ENCODE measurements around the gene TRMT112. TPM values are rescaled to one million over a fixed set of nuclear protein-coding genes. Genes with fewer than 3 reads are reported as not detected.

The TRMT112 gene
- total and polyA plus RNA-seq, 2 of the 8 experiments (the other 6 are each of a cell fraction or from before 2014, with no cell fraction given): 300 to 650 TPM

GRCh38 chr11:64358907-64359711, 41.8 kb upstream of the TRMT112 start, which contains the start of gene RPS6KA4:
TSS of gene RPS6KA4 (plus strand) at chr11:64359162. CDS start at chr11:64359236, 74 bp downstream.
- peak in 1 of 2 experiments; percentile 75 for DNase-seq (ENCODE audit: low read depth in 1 of 2, low spot score in 2 of 2)
- H2BK20ac ChIP-seq (ENCODE audit: low read length): peak within 1 kb of the TSS; percentile 90; the same call in 1 of the 2 replicates
- no peaks in the 10 kb centered on the region; the same call in 1 of the 2 replicates for H3K79me1 ChIP-seq (ENCODE audit: low read depth, low read length)
- H2AK5ac ChIP-seq (ENCODE audit: low read depth, low read length): peak within 1 kb of the TSS; percentile 43; the same call in 1 of the 2 replicates
- H3K9me3 ChIP-seq (ENCODE audit: insufficient read depth in 2 of 2, low read depth in 1 of 2, low read length in 1 of 2): no peaks in the 10 kb centered on the region
- peak within 1 kb of the TSS; percentile 81; the same call in 1 of the 2 replicates for H2BK5ac ChIP-seq (ENCODE audit: low read depth, low read length)
- peak within 1 kb of the TSS; percentile 96 for H3K4ac ChIP-seq (replicated peaks; ENCODE audit: insufficient read length, low read depth, low read length)
- FAIRE-seq: no peak
- peaks cover 0 to 4% of the 10 kb centered on the region in 2 experiments for H4K20me1 ChIP-seq (replicated peaks in 1 of 2; ENCODE audit: control insufficient read depth in 1 of 2, insufficient read depth in 2 of 2, low read length in 2 of 2)
- ChIA-PET CTCF (ENCODE audit: partially characterized antibody) (interaction anchor here (0.5 to 37.6 kb wide), 10 partner anchors 9 to 496 kb away, joined by 3 to 614 read pairs (median 6); partner anchors contain the start of genes CATSPERZ, CCDC88B, ESRRA and PRDX5), POLR2A (ENCODE audit: partially characterized antibody) (interaction anchor here (1.0 to 3.6 kb wide), 11 partner anchors 11 to 175 kb away, joined by 3 to 14 read pairs (median 3); no protein-coding TSS in a partner anchor)
- H3K27me3 ChIP-seq (replicated peaks in 1 of 4; ENCODE audit: control insufficient read depth in 3 of 4, extremely low read depth in 1 of 4, insufficient read depth in 3 of 4, low read length in 3 of 4): no peaks in the 10 kb centered on the region
- peak within 1 kb of the TSS; percentile 95 for H4K91ac ChIP-seq (replicated peaks; ENCODE audit: insufficient read length, low read length)
- H4K5ac ChIP-seq (ENCODE audit: insufficient read length, low read depth, low read length): peak within 1 kb of the TSS; percentile 60
- H3K18ac ChIP-seq (ENCODE audit: extremely low read depth, low read length): peak within 1 kb of the TSS; percentile 97
- peak within 1 kb of the TSS; percentile 97; the same call in 1 of the 2 replicates for H2BK12ac ChIP-seq (ENCODE audit: low read depth, low read length)
- WGBS, 2 experiments (ENCODE audit: extremely low coverage in 1 of 2, insufficient coverage in 1 of 2, insufficient read length in 1 of 2, insufficient replicate concordance in 2 of 2, low coverage in 1 of 2, low lambda C conversion rate in 2 of 2, missing lambda C conversion rate in 1 of 2): 3% methylated on average over 42 of the region's 70 CpGs; no CpG with 5 or more reads in 1 of the 2 experiments
- no peaks in the 10 kb centered on the region for H3K79me2 ChIP-seq (ENCODE audit: control insufficient read depth in 1 of 2, insufficient read depth in 2 of 2, low read length in 2 of 2)
- peak within 1 kb of the TSS in 3 of 4 experiments; percentile 54 to 79 (median 54); a peak in 4 of 7 replicates for H3K9ac ChIP-seq (replicated peaks in 1 of 4; ENCODE audit: extremely low read depth in 1 of 4, low read depth in 3 of 4, low read length in 3 of 4)
- peak within 1 kb of the TSS; percentile 84 for H3K56ac ChIP-seq (replicated peaks; ENCODE audit: insufficient read length, low read depth, low read length)
- peaks cover 0 to 39% (median 30%) of the 10 kb centered on the region in 4 experiments; a peak in 6 of 7 replicates for H3K4me1 ChIP-seq (replicated peaks in 1 of 4; ENCODE audit: control insufficient read depth in 3 of 4, insufficient read depth in 4 of 4, low read length in 3 of 4)
- no peak within 1 kb of the TSS; the same call in 1 of the 2 replicates for H3K27ac ChIP-seq (ENCODE audit: low read depth, low read length)
- H3K4me3 ChIP-seq (ENCODE audit: extremely low read depth in 1 of 4, insufficient read depth in 2 of 4, low read depth in 3 of 4, low read length in 4 of 4): peak within 1 kb of the TSS; percentile 61 to 83 (median 72)
- no peak within 1 kb of the TSS for H3K23ac ChIP-seq (ENCODE audit: insufficient read length)
- H3K36me3 ChIP-seq (ENCODE audit: control insufficient read depth in 2 of 4, insufficient read depth in 4 of 4, low read length in 3 of 4): peaks cover 0 to 9% (median 3%) of the 10 kb centered on the region in 4 experiments; a peak in 3 of 8 replicates
- peaks cover 7% of the 10 kb centered on the region; the same call in 1 of the 2 replicates for H3K23me2 ChIP-seq (ENCODE audit: low read depth, low read length)
- H2AFZ ChIP-seq (ENCODE audit: low read length): 0 out of 2 replicates have a peak within 1 kb of the TSS, but pooled peaks have one; percentile 61
- peak within 1 kb of the TSS; percentile 87 to 89 for H3K4me2 ChIP-seq (ENCODE audit: insufficient read depth in 1 of 2, low read depth in 2 of 2, low read length in 2 of 2)
- H4K8ac ChIP-seq (ENCODE audit: extremely low read depth, insufficient read depth, low read length): peak within 1 kb of the TSS; percentile 96
- peak within 1 kb of the TSS; percentile 61; the same call in 1 of the 2 replicates for H2BK15ac ChIP-seq (ENCODE audit: low read length)
- peak within 1 kb of the TSS; percentile 27 for H2BK120ac ChIP-seq (replicated peaks; ENCODE audit: low read depth, low read length)
- H3K14ac ChIP-seq (ENCODE audit: insufficient read length): peak within 1 kb of the TSS; percentile 94
- TF ChIP-seq RBBP5 (IDR thresholded peaks at IDR 0.05; ENCODE audit: borderline replicate concordance, low read depth, low read length): 0 out of 2 replicates have a peak, but pooled peaks have one; percentile 18
- TF ChIP-seq USF2 (IDR thresholded peaks at IDR 0.05; ENCODE audit: low read length): no peak
- TF ChIP-seq NANOG (IDR thresholded peaks at IDR 0.05; ENCODE audit: insufficient read depth, low read depth, low read length, poor library complexity, severe bottlenecking): no peak
- TF ChIP-seq NRF1 (IDR thresholded peaks at IDR 0.05; ENCODE audit: low read depth, low read length): no peak
- TF ChIP-seq ASH2L (IDR thresholded peaks at IDR 0.05; ENCODE audit: low read length): peak; percentile 37
- no peak for TF ChIP-seq TEAD4 (IDR thresholded peaks at IDR 0.05; ENCODE audit: low read depth, low read length)
- TF ChIP-seq FOSL1 (IDR thresholded peaks at IDR 0.05; ENCODE audit: insufficient read depth, low read depth, low read length): no peak
- TF ChIP-seq EGR1 (IDR thresholded peaks at IDR 0.05; ENCODE audit: borderline replicate concordance, low read depth, low read length): no peak
